GM15510 (cell line): ENCODE measurements around the gene SLC10A3.

Source experiments
- POLR2A ChIP-seq: IDR thresholded peaks from 3 replicates; pipeline ENCODE4 v1.6.1; 2011; ENCODE audit warnings: borderline replicate concordance; ENCODE audit not compliant: insufficient read length; ENCODE audit errors: extremely low read depth

The SLC10A3 gene

DNA sequence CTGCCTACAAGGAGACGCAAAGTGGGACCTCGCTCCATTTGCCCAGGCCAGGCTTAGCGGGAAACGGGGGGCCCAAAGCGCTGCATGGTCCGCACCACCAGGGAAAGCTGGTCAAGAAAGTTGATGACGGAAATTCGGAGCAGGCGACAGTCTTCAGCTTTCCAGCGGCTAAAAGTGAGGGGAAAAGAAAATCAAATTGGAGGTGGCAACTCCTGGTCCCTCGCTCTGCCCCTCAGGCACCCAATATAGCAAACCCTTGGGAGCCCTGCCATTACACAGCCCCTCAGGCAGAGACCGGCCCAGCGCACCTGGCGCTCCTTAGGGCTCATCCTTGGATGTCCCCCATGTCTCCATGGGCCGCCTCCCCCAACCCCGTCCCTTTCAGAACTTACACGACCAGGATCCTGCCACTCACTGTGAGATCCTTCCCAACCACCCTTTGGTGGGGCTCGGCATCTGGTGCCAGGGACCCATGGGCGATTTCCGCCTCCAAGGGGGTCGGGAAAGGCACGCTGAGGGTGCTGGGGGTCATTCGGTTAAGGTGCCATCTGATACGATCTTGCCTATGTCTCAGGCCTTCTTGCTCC, 12.4 kb downstream of the SLC10A3 start:
- no peak for TF ChIP-seq POLR2A

GRCh38 chrX:154476821-154477220, 13.6 kb downstream of the SLC10A3 start:
- no peak for TF ChIP-seq POLR2A

GRCh38 chrX:154473683-154474082, 16.7 kb downstream of the SLC10A3 start:
- TF ChIP-seq POLR2A = no peak

GRCh38 chrX:154472685-154473632, 17.5 kb downstream of the SLC10A3 start:
- TF ChIP-seq POLR2A = no peak

DNA sequence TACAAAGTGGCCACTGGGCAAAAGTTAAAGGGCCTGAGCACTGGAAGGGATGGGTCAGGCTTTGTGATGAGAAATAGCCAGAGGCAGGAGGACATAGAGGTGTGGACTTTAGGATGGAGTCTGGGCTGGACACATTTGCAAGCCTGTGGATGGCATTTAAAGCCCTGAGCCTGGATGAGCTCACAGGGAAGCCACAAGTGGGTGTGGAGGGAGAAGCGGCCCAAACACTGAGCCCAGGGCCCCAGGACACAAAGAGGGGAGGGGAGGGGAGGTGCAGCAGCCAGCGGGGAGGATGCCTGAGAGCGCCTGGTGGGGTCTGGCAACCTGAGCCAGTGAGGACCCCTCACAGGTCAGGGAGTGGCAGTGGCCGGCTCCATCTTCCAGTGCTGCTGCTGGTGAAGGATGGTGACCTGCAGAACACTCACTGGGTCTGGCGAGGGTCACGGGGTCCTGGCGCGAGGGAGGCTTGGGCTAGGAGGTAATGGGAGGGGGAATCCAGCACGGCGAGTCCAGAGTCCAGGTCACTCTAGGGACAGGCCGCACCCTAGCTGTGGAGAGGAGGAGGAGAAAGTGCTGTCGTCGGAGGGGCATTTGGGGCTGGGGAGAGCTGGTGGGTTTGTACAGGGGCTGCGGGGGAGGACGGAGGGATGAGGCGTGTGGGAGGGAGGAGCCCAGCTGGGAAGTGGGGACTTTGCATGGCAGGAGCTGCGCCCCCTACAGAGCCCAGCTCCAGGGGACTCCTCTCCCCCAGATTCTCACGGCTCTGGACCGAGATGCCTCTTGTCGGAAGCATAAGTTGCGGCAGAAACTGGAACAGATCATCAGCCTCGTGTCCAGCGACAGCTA, 18.4 kb downstream of the SLC10A3 start:
- no peak for TF ChIP-seq POLR2A

DNA sequence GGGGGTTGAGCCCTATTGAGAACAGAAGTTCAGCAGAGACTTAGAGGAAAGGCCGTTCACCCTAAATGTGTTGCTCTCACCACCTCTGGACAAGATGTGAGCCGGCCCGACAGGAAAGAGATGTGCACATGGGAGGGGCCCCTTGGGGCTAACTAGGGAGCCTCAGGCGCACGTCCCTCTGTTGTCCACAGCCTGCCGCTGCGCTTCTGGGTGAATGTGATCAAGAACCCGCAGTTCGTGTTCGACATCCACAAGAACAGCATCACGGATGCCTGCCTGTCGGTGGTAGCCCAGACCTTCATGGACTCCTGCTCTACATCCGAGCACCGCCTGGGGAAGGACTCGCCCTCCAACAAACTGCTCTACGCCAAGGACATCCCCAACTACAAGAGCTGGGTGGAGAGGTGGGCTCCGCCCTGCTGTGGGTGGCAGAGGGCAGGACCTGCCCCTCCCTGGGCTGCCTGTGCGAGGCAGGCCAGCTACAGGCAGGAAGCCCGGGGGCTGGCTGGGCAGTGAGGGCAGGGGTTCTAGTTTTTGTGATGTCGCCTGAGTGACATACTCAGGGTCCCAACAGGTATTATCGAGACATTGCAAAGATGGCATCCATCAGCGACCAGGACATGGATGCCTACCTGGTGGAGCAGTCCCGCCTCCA, 19.4 kb downstream of the SLC10A3 start:
- TF ChIP-seq POLR2A = no peak

DNA sequence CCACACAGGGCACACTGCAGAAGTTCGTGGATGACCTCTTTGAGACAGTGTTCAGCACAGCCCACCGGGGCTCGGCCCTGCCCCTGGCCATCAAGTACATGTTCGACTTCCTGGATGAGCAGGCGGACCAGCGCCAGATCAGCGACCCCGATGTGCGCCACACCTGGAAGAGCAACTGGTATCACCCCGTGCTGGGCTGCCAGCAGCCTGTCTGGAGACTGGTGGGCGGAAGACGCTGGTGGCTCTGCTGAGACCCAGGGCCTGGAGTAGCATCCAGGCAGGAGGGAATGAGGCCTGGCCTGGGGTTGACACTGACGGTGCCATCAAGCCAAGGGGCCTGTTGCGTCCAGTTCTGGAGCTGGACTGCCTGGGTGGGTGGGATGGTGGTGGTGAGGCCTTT, 20.0 kb downstream of the SLC10A3 start:
- TF ChIP-seq POLR2A = no peak

- TF ChIP-seq POLR2A = no peak
Measured at GRCh38 chrX:154469880-154470279, 20.5 kb downstream of the SLC10A3 start.

DNA sequence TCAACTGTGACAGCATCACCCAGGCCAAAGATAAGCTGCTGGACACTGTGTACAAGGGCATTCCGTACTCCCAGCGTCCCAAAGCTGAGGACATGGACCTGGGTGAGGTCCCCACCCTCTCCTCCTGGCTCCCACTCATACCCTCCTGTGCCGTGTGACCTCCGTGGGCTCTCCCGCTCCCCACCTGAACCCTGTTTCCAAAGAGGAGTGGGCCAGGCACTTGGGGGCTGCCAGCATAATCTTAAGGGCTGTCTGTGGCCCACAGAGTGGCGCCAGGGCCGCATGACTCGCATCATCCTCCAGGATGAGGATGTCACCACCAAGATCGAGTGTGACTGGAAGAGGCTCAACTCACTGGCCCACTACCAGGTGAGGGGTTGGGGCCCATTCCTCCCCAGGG, 21.3 kb downstream of the SLC10A3 start:
- no peak for TF ChIP-seq POLR2A

DNA sequence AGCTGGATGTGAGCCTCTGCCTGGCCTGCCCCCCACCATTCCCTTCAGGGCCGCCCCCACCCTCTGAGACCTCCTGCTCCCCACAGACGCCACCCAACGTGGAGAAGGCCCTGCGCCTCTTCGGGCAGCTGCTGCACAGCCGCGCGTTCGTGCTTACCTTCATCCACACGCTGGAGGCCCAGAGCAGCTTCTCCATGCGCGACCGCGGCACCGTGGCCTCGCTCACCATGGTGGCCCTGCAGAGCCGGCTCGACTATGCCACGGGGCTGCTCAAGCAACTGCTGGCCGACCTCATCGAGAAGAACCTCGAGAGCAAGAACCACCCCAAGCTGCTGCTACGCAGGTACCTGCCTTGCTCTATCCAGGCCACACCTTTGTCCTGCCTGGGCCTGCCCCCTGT, 22.2 kb downstream of the SLC10A3 start:
- TF ChIP-seq POLR2A = no peak

GRCh38 chrX:154467556-154467955, 22.9 kb downstream of the SLC10A3 start:
- TF ChIP-seq POLR2A = no peak

- no peak for TF ChIP-seq POLR2A
Measured at GRCh38 chrX:154466907-154467306, 23.5 kb downstream of the SLC10A3 start.

DNA sequence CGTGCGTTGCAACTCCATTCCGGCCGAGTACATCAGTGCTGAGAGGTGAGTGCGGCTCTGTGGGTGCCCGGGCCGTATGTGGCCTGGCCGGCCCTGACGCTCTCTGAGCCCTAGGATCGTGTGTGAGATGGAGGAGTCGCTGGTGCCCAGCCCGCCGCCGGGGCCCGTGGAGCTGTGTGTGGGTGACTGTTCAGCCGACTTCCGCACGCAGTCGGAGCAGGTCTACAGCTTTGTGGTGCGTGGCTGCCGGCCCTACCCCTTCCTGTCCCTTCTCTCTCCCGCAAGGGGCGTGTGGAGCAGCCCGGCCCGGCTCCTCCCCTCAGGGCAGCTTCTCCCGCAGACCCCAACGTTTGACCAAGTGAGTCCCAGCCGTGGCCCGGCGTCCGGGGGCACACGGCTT, 24.4 kb downstream of the SLC10A3 start:
- no peak for TF ChIP-seq POLR2A

DNA sequence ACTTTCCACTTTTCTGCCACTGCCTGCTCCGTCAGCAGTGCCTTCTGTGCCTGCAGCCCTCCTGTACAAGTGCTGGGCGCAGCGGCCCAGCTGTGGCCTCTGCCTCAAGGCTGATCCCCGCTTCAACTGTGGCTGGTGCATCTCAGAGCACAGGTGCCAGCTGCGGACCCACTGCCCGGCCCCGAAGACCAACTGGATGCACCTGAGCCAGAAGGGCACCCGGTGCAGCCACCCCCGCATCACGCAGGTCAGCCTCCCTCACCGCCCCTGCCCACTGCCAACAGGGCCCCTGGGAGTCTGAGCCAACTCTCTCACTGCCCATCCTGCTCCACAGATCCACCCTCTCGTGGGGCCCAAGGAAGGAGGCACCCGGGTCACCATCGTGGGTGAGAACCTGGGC, 24.8 kb downstream of the SLC10A3 start:
- no peak for TF ChIP-seq POLR2A

GRCh38 chrX:154464806-154465365, 25.5 kb downstream of the SLC10A3 start:
- no peak for TF ChIP-seq POLR2A

- TF ChIP-seq POLR2A = no peak
Measured at GRCh38 chrX:154463611-154464220, 26.7 kb downstream of the SLC10A3 start.
